Measurements from ENCODE around the gene OR6C76.

OR6C76 gene

GRCh38 chr12:55469291-55469690 is 43.2 kb downstream of the OR6C76 start:
- TF ChIP-seq GATA3 (IDR thresholded peaks at IDR 0.05; ENCODE audit: low read depth, low read length) (no peak), GATA2 (IDR thresholded peaks at IDR 0.05; ENCODE audit: low read depth, low read length) (no peak)

GRCh38 chr12:55470088-55470829 is 44.2 kb downstream of the OR6C76 start, which contains the start of gene OR6C70:
Gene OR6C70, minus strand, starts transcription at chr12:55470138. Its CDS starts 0 bp downstream, at chr12:55470138.
- TF ChIP-seq GATA3 (IDR thresholded peaks at IDR 0.05; ENCODE audit: low read depth, low read length), result no peak
- no peak for TF ChIP-seq GATA2 (IDR thresholded peaks at IDR 0.05; ENCODE audit: low read depth, low read length)

GRCh38 chr12:55472264-55472663 is 46.2 kb downstream of the OR6C76 start:
- TF ChIP-seq GATA2 (IDR thresholded peaks at IDR 0.05; ENCODE audit: low read depth, low read length), result no peak
- no peak for TF ChIP-seq GATA3 (IDR thresholded peaks at IDR 0.05; ENCODE audit: low read depth, low read length)
